Epidermal melanocyte (primary cell): ENCODE results near the gene PLCH2.

ENCODE experiments used
- DNase-seq: peaks from one replicate; pipeline ENCODE4 v3.0.0; 2011; ENCODE audit warnings: low spot score; ENCODE audit not compliant: insufficient read length

Gene PLCH2

GRCh38 chr1:2475571-2475970 lies 518 bp upstream of the PLCH2 start:
- no peak for DNase-seq

- no peak for DNase-seq
Measured at GRCh38 chr1:2477309-2477708, 1.2 kb downstream of the PLCH2 start.

- no peak for DNase-seq
Measured at GRCh38 chr1:2477791-2478499, 1.9 kb downstream of the PLCH2 start.

GRCh38 chr1:2479186-2479585 lies 3.1 kb downstream of the PLCH2 start:
- DNase-seq, result no peak

GRCh38 chr1:2479618-2480017 lies 3.5 kb downstream of the PLCH2 start:
- no peak for DNase-seq

GRCh38 chr1:2480236-2480985 lies 4.3 kb downstream of the PLCH2 start:
- no peak for DNase-seq

GRCh38 chr1:2480986-2481364 lies 4.9 kb downstream of the PLCH2 start:
- DNase-seq, result no peak

- DNase-seq, result no peak
Measured at GRCh38 chr1:2481885-2482284, 5.8 kb downstream of the PLCH2 start.

GRCh38 chr1:2482588-2482987 lies 6.5 kb downstream of the PLCH2 start:
- DNase-seq, result no peak

GRCh38 chr1:2483026-2483425 lies 6.9 kb downstream of the PLCH2 start:
- no peak for DNase-seq

- no peak for DNase-seq
Measured at GRCh38 chr1:2483970-2484369, 7.9 kb downstream of the PLCH2 start.

- DNase-seq, result no peak
Measured at GRCh38 chr1:2486041-2486440, 10.0 kb downstream of the PLCH2 start.

GRCh38 chr1:2486558-2486957 lies 10.5 kb downstream of the PLCH2 start:
- DNase-seq, result no peak

- DNase-seq, result no peak
Measured at GRCh38 chr1:2488688-2489087, 12.6 kb downstream of the PLCH2 start.

- DNase-seq, result no peak
Measured at GRCh38 chr1:2489615-2490014, 13.5 kb downstream of the PLCH2 start.

- no peak for DNase-seq
Measured at GRCh38 chr1:2492091-2492490, 16.0 kb downstream of the PLCH2 start.

- DNase-seq, result no peak
Measured at GRCh38 chr1:2493218-2493617, 17.1 kb downstream of the PLCH2 start.

- no peak for DNase-seq
Measured at GRCh38 chr1:2493691-2494322, 17.7 kb downstream of the PLCH2 start.

GRCh38 chr1:2494323-2494693 lies 18.2 kb downstream of the PLCH2 start:
- no peak for DNase-seq

GRCh38 chr1:2495026-2495425 lies 18.9 kb downstream of the PLCH2 start:
- no peak for DNase-seq

GRCh38 chr1:2495546-2495945 lies 19.5 kb downstream of the PLCH2 start:
- DNase-seq, result no peak

GRCh38 chr1:2496087-2496622 lies 20.1 kb downstream of the PLCH2 start:
- DNase-seq, result no peak
